Naive thymus-derived CD8-positive, alpha-beta T cell (primary cell): ENCODE results near the gene AACS. TPM values are rescaled to one million over a fixed set of nuclear protein-coding genes. Genes with fewer than 3 reads are reported as not detected.
"Not testable (repeated sequence)": the region's sequence is repeated elsewhere in the genome, so short reads cannot be mapped to it uniquely, and the experiment has no call there.

Experiments used
- ATAC-seq, 2 donors: fragments of 150-1000 bp; cut with Tn5 transposase in 1 of 2; sonication (Bioruptor Pico), chemical (Tn5 transposase) in 1 of 2; 1 replicate in 1 of 2; 2 replicates in 1 of 2; pipeline ENCODE4 v1.10.0; 2021; ENCODE audit warnings: mild to moderate bottlenecking in 2 of 2, moderate library complexity in 2 of 2
- POLR2A ChIA-PET: fragments of 350-600 bp; sonication (Branson Sonifier 250); formaldehyde crosslinking; loops from one replicate; lab custom pipeline; 2021; ENCODE audit warnings: antibody characterized with exemption; lab: Charles Lee
- DNase-seq, 10 donors: peaks; one replicate each; pipeline versions ENCODE4 v3.0.0 to v3.0.0-alpha.2; 2020 to 2022
- H3K27ac Mint-ChIP-seq, 10 donors: one replicate each; pipeline ENCODE4 v1.8.0; 2020 to 2022; ENCODE audit warnings: mild to moderate bottlenecking in 10 of 10, mixed read lengths in 10 of 10, moderate library complexity in 4 of 10, inconsistent platforms in 1 of 10
- H3K27me3 Mint-ChIP-seq, 5 donors: one replicate each; pipeline ENCODE4 v1.8.0; 2021 to 2022; ENCODE audit warnings: mixed read lengths in 5 of 5
- H3K36me3 Mint-ChIP-seq, 3 donors: one replicate each; pipeline ENCODE4 v1.8.0; 2020 to 2022; ENCODE audit warnings: mixed read lengths in 3 of 3, mild to moderate bottlenecking in 2 of 3, inconsistent platforms in 1 of 3
- H3K4me1 Mint-ChIP-seq, 4 donors: one replicate each; pipeline ENCODE4 v1.8.0; 2021 to 2022; ENCODE audit warnings: mixed read lengths in 4 of 4
- H3K4me3 Mint-ChIP-seq, 10 donors: one replicate each; pipeline ENCODE4 v1.8.0; 2020 to 2022; ENCODE audit warnings: mild to moderate bottlenecking in 10 of 10, mixed read lengths in 10 of 10, moderate library complexity in 6 of 10, inconsistent platforms in 1 of 10
- H3K9me3 Mint-ChIP-seq, 9 donors: one replicate each; pipeline ENCODE4 v1.8.0; 2020 to 2022; ENCODE audit warnings: mixed read lengths in 9 of 9, mild to moderate bottlenecking in 3 of 9, inconsistent platforms in 1 of 9, moderate library complexity in 1 of 9
- polyA plus RNA-seq, 3 donors: library from polyadenylated mRNA; unstranded; fragments of 300-500 nt; fragmentation: Illumina TruSeq; gene quantifications; one replicate each; pipeline ENCODE4 v1.2.3, GENCODE V29; 2021
- total RNA-seq, 8 experiments: library from RNA in 2 of 8; stranded (reverse) in 2 of 8; gene quantifications; one replicate each; pipeline ENCODE4 v1.2.3 and lab custom pipeline; 2021 to 2026

Gene AACS
- total and polyA plus RNA-seq, 5 experiments from 2014 or later: 7.4 to 20.4 (median 17.2) TPM

DNA sequence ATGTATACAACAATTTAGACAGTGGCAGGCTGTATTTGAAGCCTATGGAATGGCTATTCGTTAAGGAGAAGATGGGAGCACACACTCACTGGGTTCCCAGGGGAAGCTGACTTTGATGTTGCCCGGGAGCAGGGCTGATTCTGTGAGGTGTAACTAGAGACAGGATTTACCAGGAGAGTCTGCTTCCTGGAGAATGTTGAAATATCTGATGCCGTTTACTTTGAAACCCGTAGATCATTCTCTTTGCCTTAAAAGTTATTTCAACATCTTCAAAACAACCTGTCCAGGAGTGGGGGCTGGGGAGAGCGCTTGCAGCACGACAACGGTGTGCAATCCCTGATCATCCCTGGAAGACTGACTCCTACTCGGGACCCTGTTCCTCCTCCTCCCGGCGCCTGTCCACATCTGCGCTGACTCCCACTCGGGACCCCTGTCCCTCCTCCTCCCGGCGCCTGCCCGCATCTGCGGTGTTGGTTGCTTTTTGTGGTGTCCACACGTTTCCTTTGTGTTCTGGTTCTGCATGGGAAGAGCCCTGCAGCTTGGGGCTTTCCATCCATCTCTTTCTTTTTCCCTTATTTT is 72.6 kb downstream of the AACS start:
- POLR2A ChIA-PET: no interaction called here
- Mint-ChIP-seq H3K9me3 (no peaks in the 10 kb centered on the region), H3K27me3 (no peaks in the 10 kb centered on the region), H3K36me3 (peaks cover 0 to 17% (median 0%) of the 10 kb centered on the region in 3 donors), H3K27ac (peak overlapping the region in 1 of 10 donors; percentile 63), H3K4me1 (peaks cover 0 to 3% (median 0%) of the 10 kb centered on the region in 4 donors), H3K4me3 (no peak overlapping the region)
- ATAC-seq: no peak
- DNase-seq: no peak

DNA sequence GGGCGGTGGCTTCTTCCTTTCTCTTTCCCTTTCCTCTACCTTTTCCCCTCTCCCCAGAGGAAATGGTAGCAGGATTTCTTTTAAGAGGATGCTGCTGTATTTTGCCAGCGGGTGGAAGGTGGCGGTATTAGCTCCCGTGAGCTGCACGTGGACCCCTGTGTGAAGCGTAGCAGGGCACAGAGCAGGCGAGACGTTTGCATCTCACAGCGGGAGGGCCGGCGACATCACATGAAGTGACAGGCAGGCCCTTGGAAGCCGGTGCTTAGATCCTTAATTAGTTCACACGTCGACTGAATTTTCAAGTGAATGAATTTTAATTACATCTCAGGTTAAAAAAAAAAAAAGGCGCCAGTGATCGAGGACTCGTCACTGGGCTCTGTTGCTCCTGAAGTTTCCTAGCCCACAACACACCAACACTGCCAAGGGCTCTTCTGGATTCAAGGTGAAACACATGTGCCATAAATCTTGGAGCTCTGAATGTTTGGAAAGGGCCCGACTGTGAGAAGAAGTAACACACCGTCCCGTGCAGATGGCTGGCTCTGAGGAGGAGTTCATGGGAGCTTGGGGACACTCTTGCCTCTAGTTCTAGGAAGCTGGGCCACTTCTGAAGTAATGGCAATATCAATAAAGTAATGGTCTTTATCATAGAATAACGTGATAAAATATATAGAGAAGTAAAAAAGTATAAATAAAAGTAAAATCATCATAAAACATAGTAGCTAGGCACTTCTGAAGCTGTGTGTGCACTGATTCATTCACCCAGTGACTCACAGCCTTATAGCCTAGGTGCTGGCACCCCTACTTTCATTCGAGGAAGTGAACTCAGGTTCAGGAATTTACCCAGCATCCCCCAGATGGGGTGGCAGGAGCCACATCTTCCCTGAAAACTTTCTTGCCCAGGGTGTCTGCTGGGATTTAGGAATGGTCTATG is 75.3 kb downstream of the AACS start:
- Mint-ChIP-seq H3K9me3 (no peaks in the 10 kb centered on the region), H3K4me1 (peaks cover 0 to 1% (median 0%) of the 10 kb centered on the region in 4 donors), H3K27ac (peak overlapping the region in 1 of 10 donors; percentile 33), H3K4me3 (no peak overlapping the region), H3K27me3 (no peaks in the 10 kb centered on the region), H3K36me3 (peaks cover 0 to 14% (median 0%) of the 10 kb centered on the region in 3 donors)
- DNase-seq (no peak), ATAC-seq (no peak)
- POLR2A ChIA-PET: no interaction called here

GRCh38 chr12:125141210-125141573 is 76.0 kb downstream of the AACS start:
- H3K9me3 Mint-ChIP-seq, H3K4me3 Mint-ChIP-seq, ATAC-seq, H3K27me3 Mint-ChIP-seq, H3K4me1 Mint-ChIP-seq, POLR2A ChIA-PET, DNase-seq: not testable (repeated sequence)
- peaks cover 0 to 12% (median 0%) of the 10 kb centered on the region in 3 donors for H3K36me3 Mint-ChIP-seq
- H3K27ac Mint-ChIP-seq: peak overlapping the region in 1 of 10 donors; percentile 38

DNA sequence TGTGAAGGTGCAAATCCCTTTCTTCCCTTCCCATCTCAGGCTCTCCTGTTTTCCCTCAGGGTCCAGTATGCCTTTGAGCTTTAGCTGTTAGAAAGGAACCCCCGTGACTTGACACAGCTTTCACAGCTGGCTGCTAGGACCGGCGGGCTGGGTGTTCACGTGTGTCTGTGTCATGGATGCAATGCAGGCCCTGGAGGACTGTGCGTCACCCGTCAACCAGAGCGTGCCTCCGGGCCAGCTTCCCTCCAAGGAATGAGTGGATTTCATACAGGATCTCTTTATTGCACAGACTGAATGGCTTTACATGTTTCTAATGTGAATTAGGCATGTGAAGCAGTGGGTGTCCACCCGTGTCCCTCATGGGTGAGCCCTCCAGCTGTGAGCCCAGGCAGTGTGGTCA is 77.4 kb downstream of the AACS start:
- POLR2A ChIA-PET: no interaction called here
- Mint-ChIP-seq H3K36me3 (peaks cover 0 to 6% (median 0%) of the 10 kb centered on the region in 3 donors), H3K27me3 (no peaks in the 10 kb centered on the region), H3K4me3 (no peak overlapping the region), H3K27ac (peak overlapping the region in 2 of 10 donors; percentile 24 to 31), H3K9me3 (no peaks in the 10 kb centered on the region), H3K4me1 (peaks cover 0 to 1% (median 0%) of the 10 kb centered on the region in 4 donors)
- ATAC-seq (no peak), DNase-seq (no peak)

DNA sequence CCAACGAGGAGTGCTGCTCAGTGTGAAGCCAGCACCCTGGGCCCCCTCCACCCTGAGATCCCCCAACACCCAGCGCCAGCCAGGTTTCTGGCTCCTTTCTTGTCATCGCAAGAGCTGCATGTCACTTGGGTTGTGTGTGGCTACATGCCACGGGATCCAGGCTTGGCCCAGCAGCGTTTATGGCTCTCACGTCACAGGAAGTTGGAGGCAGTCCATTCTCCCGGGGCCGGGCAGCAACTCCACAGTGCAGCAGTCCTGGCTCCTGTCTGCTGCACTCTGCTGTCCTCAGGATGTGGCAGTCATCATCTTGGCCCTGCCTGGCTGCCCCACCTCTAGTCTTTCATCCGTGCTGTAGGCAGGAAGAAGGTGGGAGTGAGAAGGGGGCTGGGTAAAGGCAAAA is 78.3 kb downstream of the AACS start:
- no peaks in the 10 kb centered on the region for H3K27me3 Mint-ChIP-seq
- peaks cover 0 to 1% (median 0%) of the 10 kb centered on the region in 4 donors for H3K4me1 Mint-ChIP-seq
- DNase-seq (no peak), ATAC-seq (no peak)
- POLR2A ChIA-PET: no interaction called here
- no peaks in the 10 kb centered on the region for H3K36me3 Mint-ChIP-seq
- H3K4me3 Mint-ChIP-seq: no peak overlapping the region
- no peak overlapping the region for H3K27ac Mint-ChIP-seq
- H3K9me3 Mint-ChIP-seq: no peaks in the 10 kb centered on the region

DNA sequence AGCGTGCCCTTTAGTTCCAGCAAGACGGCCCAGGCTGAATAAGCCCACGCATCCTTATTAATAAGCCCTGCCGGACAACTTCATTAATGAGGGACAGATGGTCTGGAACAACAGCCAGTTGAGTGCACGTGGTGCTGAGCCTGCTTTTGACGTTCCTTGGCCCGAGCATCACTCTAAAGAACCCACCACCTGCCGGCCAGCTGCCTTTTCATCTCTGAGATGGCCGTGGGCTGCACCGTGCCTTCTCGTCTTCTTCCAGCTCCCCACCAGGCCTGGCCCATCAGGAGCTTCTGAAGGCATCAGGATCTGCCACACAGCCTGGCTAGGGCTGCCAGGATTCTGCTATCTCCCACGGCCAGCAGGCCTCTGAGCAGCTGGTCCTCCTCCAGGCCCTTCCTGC is 80.0 kb downstream of the AACS start:
- peaks cover 0 to under 1% (median 0%) of the 10 kb centered on the region in 5 donors for H3K27me3 Mint-ChIP-seq
- H3K4me3 Mint-ChIP-seq: no peak overlapping the region
- H3K9me3 Mint-ChIP-seq: no peaks in the 10 kb centered on the region
- no peak for ATAC-seq
- POLR2A ChIA-PET: no interaction called here
- H3K27ac Mint-ChIP-seq: no peak overlapping the region
- no peaks in the 10 kb centered on the region for H3K36me3 Mint-ChIP-seq
- DNase-seq: no peak
- H3K4me1 Mint-ChIP-seq: peaks cover 0 to 3% (median 0%) of the 10 kb centered on the region in 4 donors

DNA sequence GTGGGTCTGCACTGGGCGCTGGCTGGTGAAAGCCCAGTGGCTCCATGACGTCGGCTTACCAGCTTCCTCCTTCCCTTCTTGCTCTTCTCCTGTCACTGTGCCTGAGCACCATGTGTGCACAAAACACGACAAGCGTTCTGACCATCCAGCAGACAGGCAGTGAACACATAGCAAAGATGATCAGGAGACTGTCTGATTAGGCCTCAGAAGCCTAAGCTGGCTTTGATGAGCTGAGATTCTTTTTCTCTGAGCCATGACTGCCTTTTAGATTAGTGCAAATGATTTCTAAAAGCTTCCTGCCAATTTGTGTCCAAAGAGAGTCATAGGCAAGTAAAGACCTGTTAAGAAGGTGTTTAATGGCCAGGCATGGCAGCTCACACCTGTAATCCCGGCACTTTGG is 83.1 kb downstream of the AACS start:
- no peak for ATAC-seq
- H3K4me1 Mint-ChIP-seq: peaks cover 0 to 3% (median 0%) of the 10 kb centered on the region in 4 donors
- no peaks in the 10 kb centered on the region for H3K36me3 Mint-ChIP-seq
- POLR2A ChIA-PET: no interaction called here
- no peak for DNase-seq
- H3K4me3 Mint-ChIP-seq: no peak overlapping the region
- no peaks in the 10 kb centered on the region for H3K9me3 Mint-ChIP-seq
- H3K27ac Mint-ChIP-seq: peak overlapping the region in 1 of 10 donors; percentile 37
- peaks cover 0 to 1% (median 0%) of the 10 kb centered on the region in 5 donors for H3K27me3 Mint-ChIP-seq

DNA sequence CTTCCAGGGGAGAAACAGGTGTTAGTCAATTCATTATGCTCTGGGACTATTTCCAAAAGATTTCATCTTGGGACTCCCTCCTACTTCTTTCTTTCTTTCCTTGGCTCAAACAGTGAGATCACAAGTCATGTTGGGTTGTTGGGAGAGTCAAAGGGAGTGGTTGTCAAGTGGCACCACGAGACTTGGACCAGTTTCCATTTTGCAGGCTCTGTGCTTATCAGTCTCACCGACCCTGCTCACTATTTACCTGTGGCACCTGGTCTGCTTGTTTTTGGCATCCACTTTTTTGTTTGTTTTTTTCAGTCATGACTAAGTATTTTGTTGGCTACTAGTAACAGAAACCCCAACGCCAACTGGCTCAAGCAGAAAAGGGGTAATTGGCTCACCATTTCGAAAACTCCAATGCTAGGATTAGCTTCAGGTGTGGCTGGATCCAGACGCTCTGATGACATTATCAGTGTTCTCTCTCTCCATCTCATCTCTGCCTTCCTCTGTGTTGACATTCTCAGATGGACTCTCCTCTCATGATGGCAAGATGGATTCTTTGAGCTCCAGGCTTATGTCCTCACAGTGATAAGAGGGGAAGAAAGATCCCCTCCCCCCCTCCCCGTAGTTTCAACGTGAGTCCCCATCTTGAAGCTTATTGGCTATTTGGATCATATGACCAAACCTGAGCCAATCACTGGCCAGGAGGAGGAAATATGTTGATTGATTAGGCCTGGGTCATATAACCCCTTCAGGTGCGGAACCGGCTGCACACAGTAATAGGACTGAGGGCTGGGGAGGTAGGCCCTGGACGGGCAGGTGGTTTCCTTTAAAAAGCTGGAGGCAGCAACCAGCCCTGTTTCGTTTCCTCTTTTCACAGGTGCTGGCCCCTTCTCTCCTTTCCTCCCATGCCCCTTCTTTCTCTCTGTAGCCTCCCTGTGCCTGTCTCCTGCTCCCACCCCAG is 84.2 kb downstream of the AACS start:
- Mint-ChIP-seq H3K27me3 (peaks cover 0 to 1% (median 0%) of the 10 kb centered on the region in 5 donors), H3K9me3 (no peaks in the 10 kb centered on the region)
- POLR2A ChIA-PET: no interaction called here

GRCh38 chr12:125151284-125151683 is 86.0 kb downstream of the AACS start:
- no peak for DNase-seq
- peak overlapping the region in 1 of 10 donors; percentile 14 for H3K27ac Mint-ChIP-seq
- no peaks in the 10 kb centered on the region for H3K36me3 Mint-ChIP-seq
- ATAC-seq: no peak
- H3K9me3 Mint-ChIP-seq: no peaks in the 10 kb centered on the region
- no peak overlapping the region for H3K4me3 Mint-ChIP-seq
- H3K4me1 Mint-ChIP-seq: peaks cover 0 to 3% (median 0%) of the 10 kb centered on the region in 4 donors
- peaks cover 0 to 1% (median 0%) of the 10 kb centered on the region in 5 donors for H3K27me3 Mint-ChIP-seq
- POLR2A ChIA-PET: no interaction called here

More for the DNA sequence above, 84.2 kb downstream of the AACS start:
- H3K4me3 Mint-ChIP-seq: no peak overlapping the region
- DNase-seq (no peak), ATAC-seq (no peak)
- H3K4me1 Mint-ChIP-seq: peaks cover 0 to 3% (median 0%) of the 10 kb centered on the region in 4 donors
- H3K27ac Mint-ChIP-seq: peak overlapping the region in 1 of 10 donors; percentile 7
- H3K36me3 Mint-ChIP-seq: no peaks in the 10 kb centered on the region

- Mint-ChIP-seq H3K36me3 (no peaks in the 10 kb centered on the region), H3K27me3 (peaks cover 0 to 1% (median 0%) of the 10 kb centered on the region in 5 donors), H3K4me1 (peaks cover 0 to 3% (median 0%) of the 10 kb centered on the region in 4 donors), H3K4me3 (no peak overlapping the region), H3K27ac (no peak overlapping the region), H3K9me3 (peaks cover 0 to 2% (median 0%) of the 10 kb centered on the region in 9 donors)
- POLR2A ChIA-PET: no interaction called here
- DNase-seq: no peak
- no peak for ATAC-seq
Observed at GRCh38 chr12:125152463-125152862, 87.2 kb downstream of the AACS start.

DNA sequence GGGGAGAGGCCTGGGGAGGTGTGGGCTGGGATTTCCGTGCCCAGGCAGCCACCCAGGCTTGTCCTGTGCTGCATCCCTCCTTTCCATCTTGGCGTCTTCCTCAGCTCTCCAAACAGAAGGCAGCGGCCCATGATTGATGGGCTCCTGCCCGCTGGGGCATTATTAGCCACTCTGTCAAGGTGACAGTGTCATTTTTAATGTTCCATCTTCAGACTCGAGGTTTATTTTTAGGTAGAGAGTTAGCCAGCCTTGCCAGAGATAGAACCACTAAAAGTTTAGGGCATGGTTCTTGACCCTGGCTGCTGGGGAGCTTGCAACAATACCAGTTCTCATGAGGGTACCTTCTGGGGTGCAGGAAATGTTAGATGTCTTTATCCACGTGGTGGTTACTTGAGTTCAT is 90.1 kb downstream of the AACS start:
- no peak overlapping the region for H3K4me3 Mint-ChIP-seq
- H3K27ac Mint-ChIP-seq: no peak overlapping the region
- POLR2A ChIA-PET: no interaction called here
- no peak for DNase-seq
- peaks cover 0 to 1% (median 0%) of the 10 kb centered on the region in 5 donors for H3K27me3 Mint-ChIP-seq
- H3K4me1 Mint-ChIP-seq: no peaks in the 10 kb centered on the region
- no peaks in the 10 kb centered on the region for H3K36me3 Mint-ChIP-seq
- no peak for ATAC-seq
- peaks cover 0 to 8% (median 2%) of the 10 kb centered on the region in 9 donors for H3K9me3 Mint-ChIP-seq

- POLR2A ChIA-PET: no interaction called here
- DNase-seq (no peak), ATAC-seq (no peak)
- Mint-ChIP-seq H3K9me3 (peaks cover 0 to 8% (median 2%) of the 10 kb centered on the region in 9 donors), H3K4me1 (no peaks in the 10 kb centered on the region), H3K27me3 (peaks cover 0 to 3% (median 0%) of the 10 kb centered on the region in 5 donors), H3K27ac (no peak overlapping the region), H3K36me3 (no peaks in the 10 kb centered on the region), H3K4me3 (no peak overlapping the region)
Observed at GRCh38 chr12:125157177-125157576, 91.9 kb downstream of the AACS start.
